IPS-NIHi11 (cell line): ENCODE data around the gene GPN3.
"Not testable (repeated sequence)": the region's sequence is repeated elsewhere in the genome, so short reads cannot be mapped to it uniquely, and the experiment has no call there.

ENCODE experiments used
- DNase-seq: peaks from one replicate; pipeline ENCODE4 v3.0.0; 2012; ENCODE audit warnings: mixed read lengths, low spot score

GPN3 gene

GRCh38 chr12:110444455-110444854 is 23.6 kb downstream of the GPN3 start:
- DNase-seq: no peak

DNA sequence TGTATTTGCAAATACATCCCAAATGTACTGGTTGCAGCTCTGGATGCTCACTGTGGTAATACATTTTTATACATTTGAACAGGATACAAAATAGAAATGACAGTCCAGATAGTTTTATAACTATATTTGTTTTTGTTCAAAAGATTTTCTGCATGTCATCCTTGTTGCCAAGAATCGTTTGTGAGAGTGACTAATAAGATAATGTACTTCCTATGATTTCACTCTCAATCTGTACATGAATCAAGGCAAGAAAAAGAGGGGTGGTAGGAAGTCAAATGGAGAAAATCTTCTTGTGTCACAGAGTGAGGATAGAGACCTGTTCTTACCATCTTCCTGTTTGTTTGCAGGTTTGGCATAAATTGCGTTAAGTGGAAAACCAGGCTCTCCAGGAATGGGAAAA is 31.8 kb downstream of the GPN3 start:
- DNase-seq: no peak

GRCh38 chr12:110431957-110432587 is 36.0 kb downstream of the GPN3 start:
- no peak for DNase-seq

DNA sequence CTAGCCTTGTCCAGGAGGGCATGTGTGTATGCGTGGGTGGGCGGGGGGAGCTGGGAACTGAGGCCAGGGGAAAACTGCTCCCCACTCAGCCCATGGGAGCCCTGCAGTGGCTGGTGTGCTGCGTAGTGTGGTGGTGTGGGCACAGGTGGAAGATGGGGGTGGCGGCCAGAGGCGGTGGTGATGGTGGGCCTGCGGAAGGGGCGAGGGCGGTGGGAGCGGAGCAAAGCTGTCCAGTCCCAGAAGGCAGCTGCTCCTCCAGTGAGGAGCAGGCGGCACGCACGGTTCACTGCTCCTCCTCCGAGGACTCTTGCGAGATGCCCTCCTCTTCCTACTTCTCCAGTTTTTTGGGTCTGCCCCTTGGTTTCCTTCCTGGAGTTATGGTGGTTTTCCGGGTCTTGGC is 38.4 kb downstream of the GPN3 start:
- not testable (repeated sequence) for DNase-seq

GRCh38 chr12:110426406-110426805 is 41.7 kb downstream of the GPN3 start:
- DNase-seq: no peak

DNA sequence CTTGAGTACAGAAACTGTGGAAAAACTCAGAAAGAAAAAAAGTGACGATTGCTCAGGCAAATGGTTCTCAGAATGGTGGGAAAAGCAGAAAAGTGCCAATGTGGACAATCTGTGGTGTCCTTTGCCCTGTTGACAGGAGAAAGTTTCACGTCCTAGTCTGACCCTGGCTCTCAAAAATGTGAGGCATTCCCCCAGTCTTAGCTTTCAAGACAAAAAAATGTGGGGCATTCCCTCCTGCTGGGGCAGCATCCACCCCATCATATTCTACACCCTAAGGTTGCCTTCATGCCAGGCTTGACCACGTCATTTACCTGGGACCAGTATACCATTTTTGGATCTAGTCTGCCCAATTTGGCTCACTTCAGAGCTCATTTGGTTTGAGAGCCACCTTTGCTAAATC is 43.8 kb downstream of the GPN3 start:
- DNase-seq: peak; percentile 10

DNA sequence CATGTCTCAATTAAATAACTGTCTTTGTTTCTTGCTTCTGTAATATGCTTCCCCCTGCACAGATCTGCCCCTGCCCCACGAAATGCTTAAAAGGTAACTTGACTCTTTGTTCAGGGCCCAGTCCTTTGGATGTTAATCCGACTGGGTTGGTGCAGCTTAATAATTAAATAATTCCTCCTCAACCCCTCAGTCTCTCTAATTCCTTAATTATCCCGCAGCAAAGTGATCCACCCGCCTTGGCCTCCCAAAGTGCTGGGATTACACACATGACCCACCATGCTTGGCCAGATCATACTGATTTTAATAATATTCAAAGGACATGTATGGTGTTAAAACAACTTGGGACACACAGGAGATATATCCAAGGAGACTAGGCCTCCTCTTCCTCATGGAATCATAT is 46.4 kb downstream of the GPN3 start:
- DNase-seq: no peak

GRCh38 chr12:110421159-110421661 is 46.8 kb downstream of the GPN3 start:
- no peak for DNase-seq

DNA sequence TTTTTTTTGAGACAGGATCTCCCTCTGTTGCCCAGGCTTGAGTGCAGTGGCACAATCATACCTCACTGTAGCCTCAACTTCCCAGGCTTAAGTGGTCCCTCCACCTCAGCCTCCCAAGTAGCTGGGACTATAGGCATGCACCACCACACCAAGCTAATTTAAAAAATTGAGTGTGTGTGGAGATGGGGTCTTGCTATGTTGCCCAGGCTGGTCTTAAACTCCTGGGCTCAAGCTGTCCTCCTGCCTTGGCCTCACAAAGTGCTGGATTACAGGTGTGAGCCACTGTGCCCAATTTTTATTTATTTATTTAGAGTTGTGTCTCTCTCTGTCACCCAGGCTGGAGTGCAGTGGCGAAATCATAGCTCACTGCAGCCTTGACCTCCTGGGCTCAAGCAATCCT is 47.4 kb downstream of the GPN3 start:
- DNase-seq: not testable (repeated sequence)

DNA sequence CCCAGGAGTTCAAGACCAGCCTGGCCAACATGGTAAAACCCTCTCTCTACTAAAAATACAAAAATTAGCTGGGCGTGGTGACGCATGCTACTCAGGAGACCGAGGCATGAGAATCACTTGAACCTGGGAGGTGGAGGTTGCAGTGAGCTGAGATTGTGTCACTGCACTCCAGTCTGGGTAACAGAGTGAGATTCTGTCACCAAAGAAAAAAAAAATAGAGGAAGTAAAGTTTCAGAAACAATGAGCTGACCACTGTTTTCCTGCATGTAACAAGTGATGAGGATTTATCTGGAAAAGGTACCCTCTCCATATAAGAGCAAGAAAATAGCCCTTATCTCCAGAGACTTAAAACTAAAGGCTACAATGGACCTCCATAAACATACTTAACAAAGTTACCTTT is 50.9 kb downstream of the GPN3 start:
- not testable (repeated sequence) for DNase-seq

- not testable (repeated sequence) for DNase-seq
Observed at GRCh38 chr12:110410086-110410485, 58.0 kb downstream of the GPN3 start.

GRCh38 chr12:110405126-110405662 is 62.9 kb downstream of the GPN3 start:
- DNase-seq: not testable (repeated sequence)

DNA sequence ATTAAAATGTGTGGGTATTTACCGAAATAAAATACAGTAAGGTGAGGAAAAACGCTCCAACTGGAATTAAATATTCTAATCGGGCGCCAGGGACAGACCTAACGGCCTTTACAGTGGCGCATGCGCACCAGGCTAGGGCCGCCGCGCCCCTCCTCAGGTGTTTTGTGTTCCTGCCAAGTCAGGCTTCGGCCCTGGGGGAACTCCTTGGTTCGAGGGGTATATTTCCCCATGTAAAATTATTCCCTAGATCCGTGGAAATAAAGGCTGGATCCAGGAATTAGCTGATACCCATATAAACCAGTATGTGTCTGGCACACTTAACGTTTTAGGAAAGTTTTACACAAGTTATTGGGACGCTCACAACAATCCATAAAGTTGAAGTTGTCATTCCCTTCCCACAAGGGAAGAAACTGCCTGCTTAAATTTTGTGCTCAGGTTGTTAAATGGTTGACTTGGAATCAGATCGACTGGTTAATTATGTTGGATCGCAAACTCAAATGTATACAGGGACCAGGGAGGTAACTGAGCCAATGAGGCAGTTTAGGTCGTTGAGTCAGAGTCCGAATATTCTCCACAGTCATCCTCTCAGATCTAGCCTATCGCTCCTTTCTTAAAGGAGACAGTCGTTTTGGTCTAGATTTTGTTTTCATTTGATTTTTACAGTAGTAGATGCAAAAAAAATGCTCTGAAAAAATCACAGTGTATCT is 63.9 kb downstream of the GPN3 start:
- peak; percentile 97 for DNase-seq

DNA sequence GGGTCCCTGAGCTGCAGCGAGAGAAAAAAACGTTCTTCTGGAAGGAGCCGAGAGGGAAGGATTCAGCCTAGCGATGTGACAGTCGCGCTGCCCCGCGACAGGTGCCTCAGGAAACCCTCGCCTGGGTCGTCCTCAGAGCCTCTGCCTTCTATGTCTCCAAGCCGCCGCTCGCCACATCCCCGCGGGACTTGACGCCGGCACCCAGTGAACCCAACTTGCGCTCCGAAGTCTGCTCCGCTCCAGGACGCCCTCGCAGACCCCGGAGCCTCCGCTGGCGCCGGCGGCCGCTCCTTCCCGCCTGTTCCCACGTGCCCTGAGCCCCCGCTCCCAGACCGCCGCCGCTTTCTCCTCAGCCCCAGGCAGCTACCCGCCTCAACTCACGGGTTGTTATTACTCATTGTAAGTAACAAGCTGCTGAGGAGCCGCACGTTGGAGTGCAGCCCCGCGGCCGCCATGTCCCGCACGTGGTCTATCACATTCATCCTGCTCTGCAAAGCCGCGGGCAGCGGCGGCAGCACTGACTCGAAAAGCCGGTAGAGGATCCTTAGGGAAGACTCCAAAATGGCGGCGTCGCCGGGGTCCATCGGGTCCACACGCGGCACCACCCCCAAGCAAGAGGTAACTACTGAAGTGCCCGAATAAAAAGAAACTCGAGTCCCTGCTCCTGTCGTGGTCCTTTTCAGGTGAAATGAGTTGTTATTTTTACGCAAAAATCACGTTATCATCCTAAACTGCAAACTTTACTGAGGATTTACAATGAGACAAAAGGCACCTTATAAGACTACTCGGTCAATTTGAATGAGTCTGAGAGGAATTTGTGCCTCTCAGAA is 64.7 kb downstream of the GPN3 start, which contains the start of gene ANAPC7:
Gene ANAPC7 (minus strand): TSS at position 563 of the 830 bp plus-strand sequence. CDS start 81 bp downstream, at position 482.
- DNase-seq: peak; percentile 98
